Activated CD8-positive, alpha-beta memory T cell treated with anti-CD3 and anti-CD28 coated beads, Interleukin-2, amount 10 ng/mL, durations not matched to agents 7 days and 5 days (primary cell): ENCODE data around the gene DYSF. TPM values are rescaled to one million over a fixed set of nuclear protein-coding genes. Genes with fewer than 3 reads are reported as not detected.

ENCODE experiments used
- ATAC-seq: fragments of 150-1000 bp; cut with Tn5 transposase; one replicate; pipeline ENCODE4 v1.10.0; 2021; ENCODE audit warnings: moderate library complexity
- CTCF ChIA-PET: fragments of 350-600 bp; sonication (Branson Sonifier 250); formaldehyde crosslinking; loops from one replicate; lab custom pipeline; 2021; ENCODE audit warnings: antibody characterized with exemption; lab: Charles Lee
- DNase-seq: peaks from one replicate; pipeline ENCODE4 v3.0.0-alpha.2; 2020
- H3K27ac Mint-ChIP-seq: one replicate; pipeline ENCODE4 v1.8.0; 2021; ENCODE audit warnings: mild to moderate bottlenecking, mixed read lengths
- H3K27me3 Mint-ChIP-seq: one replicate; pipeline ENCODE4 v1.8.0; 2021; ENCODE audit warnings: mixed read lengths
- H3K36me3 Mint-ChIP-seq: one replicate; pipeline ENCODE4 v1.8.0; 2021; ENCODE audit warnings: mild to moderate bottlenecking, mixed read lengths
- H3K4me1 Mint-ChIP-seq: one replicate; pipeline ENCODE4 v1.8.0; 2021; ENCODE audit warnings: mixed read lengths
- H3K4me3 Mint-ChIP-seq: one replicate; pipeline ENCODE4 v1.8.0; 2021; ENCODE audit warnings: mild to moderate bottlenecking, moderate library complexity, mixed read lengths
- H3K9me3 Mint-ChIP-seq: one replicate; pipeline ENCODE4 v1.8.0; 2022; ENCODE audit warnings: low read depth, mixed read lengths
- total RNA-seq, 2 experiments: library from RNA; stranded (reverse); gene quantifications; one replicate each; pipeline ENCODE4 v1.2.3, GENCODE V29; 2021

DYSF gene
- total RNA-seq, 2 experiments from 2014 or later, result 7.3 to 8.9 TPM

DNA sequence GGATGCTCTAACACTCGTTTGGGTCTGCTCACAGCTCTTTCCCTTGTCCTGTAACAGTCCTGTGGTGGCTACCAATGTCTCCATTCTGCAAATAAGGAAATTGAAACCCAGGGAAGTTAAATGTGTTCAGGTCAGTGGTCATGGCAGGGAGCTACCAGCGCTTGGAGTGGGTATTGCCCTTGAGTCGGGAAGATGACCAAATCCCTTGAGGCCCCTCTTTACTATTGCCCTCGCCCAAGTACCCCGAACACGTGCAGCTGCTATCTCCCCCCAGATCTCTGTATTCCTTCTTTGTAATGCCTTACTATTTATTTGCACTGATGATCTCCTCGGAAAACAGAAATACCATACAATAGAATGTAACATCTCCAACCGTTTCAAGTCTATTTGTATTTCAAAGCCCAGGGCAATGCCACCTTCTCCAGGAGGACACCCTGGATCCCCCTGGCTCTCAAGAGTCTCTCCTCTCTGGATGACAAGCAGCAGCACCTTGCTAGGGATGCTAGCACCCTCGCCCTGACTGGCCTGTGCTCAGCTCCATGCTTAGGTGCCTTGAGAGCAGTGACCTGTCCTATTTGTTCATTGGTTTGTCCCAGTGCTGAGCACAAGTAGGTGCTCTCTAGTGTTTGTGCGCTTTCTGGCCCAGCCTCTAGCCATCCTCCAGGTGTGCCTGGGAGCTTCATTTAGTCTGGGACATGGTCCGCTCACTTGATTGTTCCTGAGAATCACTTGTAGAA, 15.1 kb downstream of the DYSF start:
- Mint-ChIP-seq H3K27me3 (peaks cover 33% of the 10 kb centered on the region), H3K27ac (no peak overlapping the region), H3K36me3 (no peaks in the 10 kb centered on the region), H3K4me1 (peaks cover 5% of the 10 kb centered on the region), H3K4me3 (no peak overlapping the region), H3K9me3 (no peaks in the 10 kb centered on the region)
- CTCF ChIA-PET, result interaction anchor here (1.4 to 1.8 kb wide), 2 partner anchors 42 to 138 kb away, joined by 5 to 8 read pairs; partner anchors contain the start of gene ZNF638
- no peak for DNase-seq
- no peak for ATAC-seq

DNA sequence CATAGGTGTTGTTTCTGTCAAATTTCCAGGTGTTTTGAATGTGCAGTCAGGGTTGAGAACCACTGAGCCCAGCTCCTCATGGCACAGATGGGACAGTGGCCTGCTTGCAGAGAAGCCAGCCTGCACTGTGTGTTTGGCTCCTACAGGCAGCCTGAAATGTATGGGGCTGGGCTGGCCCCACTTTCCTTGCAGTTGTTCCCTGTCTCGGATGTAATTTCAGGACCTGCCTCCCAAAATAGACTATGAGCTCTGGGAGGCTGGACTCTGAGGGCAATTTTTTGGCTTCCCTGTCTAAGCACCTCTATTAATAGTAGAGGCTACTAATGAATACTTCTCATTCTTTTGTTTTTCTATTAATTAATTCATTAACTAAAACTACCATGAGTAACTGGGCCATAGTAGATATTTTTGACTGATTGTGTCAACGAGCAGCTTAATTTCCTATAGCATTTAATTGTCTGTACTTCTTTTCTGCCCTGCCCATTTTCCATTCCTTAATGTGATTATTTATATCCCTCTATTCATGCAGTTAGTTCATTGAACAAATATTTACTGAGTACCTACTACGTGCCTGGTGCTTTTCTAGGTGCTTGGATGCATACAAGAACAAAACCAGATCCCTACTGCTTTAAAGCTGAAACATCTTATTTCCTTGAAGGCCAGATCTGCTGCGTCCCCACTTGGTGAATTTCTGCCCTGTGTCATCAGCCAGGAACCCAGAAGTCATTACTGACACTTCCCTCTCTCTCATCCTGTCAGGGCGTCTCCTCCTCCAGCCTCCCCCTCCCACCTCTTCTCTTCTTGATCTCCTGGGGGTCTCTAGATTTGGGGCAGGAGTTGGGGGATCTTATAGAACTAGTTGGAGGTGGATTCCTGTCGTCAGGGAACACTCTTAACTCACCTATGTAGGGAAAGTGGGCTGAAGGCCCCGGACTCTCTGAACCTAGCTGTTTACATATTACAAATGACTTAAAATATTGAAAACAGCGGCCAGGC, 16.3 kb downstream of the DYSF start:
- CTCF ChIA-PET, result no interaction called here
- H3K27ac Mint-ChIP-seq, result no peak overlapping the region
- H3K36me3 Mint-ChIP-seq, result no peaks in the 10 kb centered on the region
- DNase-seq (no peak), ATAC-seq (no peak)
- H3K4me1 Mint-ChIP-seq, result peaks cover 5% of the 10 kb centered on the region
- H3K9me3 Mint-ChIP-seq, result no peaks in the 10 kb centered on the region
- no peak overlapping the region for H3K4me3 Mint-ChIP-seq
- H3K27me3 Mint-ChIP-seq, result peaks cover 34% of the 10 kb centered on the region

- Mint-ChIP-seq H3K36me3 (no peaks in the 10 kb centered on the region), H3K4me1 (peaks cover 5% of the 10 kb centered on the region), H3K27ac (no peak overlapping the region), H3K27me3 (peaks cover 38% of the 10 kb centered on the region), H3K4me3 (no peak overlapping the region), H3K9me3 (no peaks in the 10 kb centered on the region)
- no peak for DNase-seq
- no peak for ATAC-seq
- CTCF ChIA-PET, result no interaction called here
These were observed 17.9 kb downstream of the DYSF start for GRCh38 chr2:71471276-71471675.

GRCh38 chr2:71472019-71472418, 18.7 kb downstream of the DYSF start:
- Mint-ChIP-seq H3K9me3 (no peaks in the 10 kb centered on the region), H3K27ac (no peak overlapping the region), H3K4me1 (peaks cover 2% of the 10 kb centered on the region), H3K27me3 (peaks cover 38% of the 10 kb centered on the region), H3K36me3 (no peaks in the 10 kb centered on the region), H3K4me3 (no peak overlapping the region)
- CTCF ChIA-PET, result no interaction called here
- DNase-seq (no peak), ATAC-seq (no peak)

DNA sequence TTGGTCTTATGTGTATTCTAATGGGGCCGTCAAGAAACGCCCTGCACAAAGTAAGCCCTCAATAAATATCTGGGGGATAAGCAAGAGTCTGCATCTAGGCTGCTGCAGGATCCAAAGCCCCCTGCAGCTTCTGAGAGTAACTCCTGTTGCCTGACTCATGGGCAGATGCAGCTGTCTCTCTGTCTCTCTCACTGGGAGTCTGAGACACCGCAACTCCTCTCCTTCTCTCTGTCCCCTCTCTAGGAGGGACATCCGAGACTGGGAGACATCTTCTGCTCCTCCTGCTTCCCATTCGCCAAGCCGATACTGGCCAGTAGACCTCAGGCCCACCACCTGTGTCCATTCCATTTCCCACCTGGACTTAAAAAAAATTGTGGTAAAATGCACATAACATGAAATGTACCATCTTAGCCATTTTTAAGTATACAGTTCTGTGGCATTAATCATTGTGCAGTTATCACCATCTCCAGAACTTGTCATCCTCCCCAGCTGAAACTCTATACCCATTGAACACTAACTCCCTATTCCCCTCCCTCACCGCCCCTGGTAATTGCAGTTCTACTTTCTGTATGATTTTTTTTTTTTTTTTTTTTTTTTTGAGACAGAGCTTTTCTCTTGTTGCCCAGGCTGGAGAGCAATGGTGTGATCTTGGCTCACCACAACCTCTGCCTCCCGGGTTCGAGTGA, 20.1 kb downstream of the DYSF start:
- Mint-ChIP-seq H3K27ac (no peak overlapping the region), H3K36me3 (no peaks in the 10 kb centered on the region), H3K27me3 (peaks cover 28% of the 10 kb centered on the region), H3K4me1 (no peaks in the 10 kb centered on the region), H3K4me3 (no peak overlapping the region), H3K9me3 (no peaks in the 10 kb centered on the region)
- DNase-seq (no peak), ATAC-seq (no peak)
- CTCF ChIA-PET, result no interaction called here

GRCh38 chr2:71474116-71474743, 20.9 kb downstream of the DYSF start:
- Mint-ChIP-seq H3K36me3 (no peaks in the 10 kb centered on the region), H3K27me3 (peaks cover 21% of the 10 kb centered on the region), H3K9me3 (no peaks in the 10 kb centered on the region), H3K27ac (no peak overlapping the region), H3K4me1 (no peaks in the 10 kb centered on the region), H3K4me3 (no peak overlapping the region)
- CTCF ChIA-PET, result no interaction called here
- ATAC-seq (no peak), DNase-seq (no peak)

- Mint-ChIP-seq H3K4me3 (no peak overlapping the region), H3K4me1 (no peaks in the 10 kb centered on the region), H3K9me3 (no peaks in the 10 kb centered on the region), H3K36me3 (no peaks in the 10 kb centered on the region), H3K27ac (no peak overlapping the region), H3K27me3 (peaks cover 19% of the 10 kb centered on the region)
- no peak for DNase-seq
- ATAC-seq, result no peak
- CTCF ChIA-PET, result no interaction called here
These were observed 21.5 kb downstream of the DYSF start for GRCh38 chr2:71474744-71475397.

DNA sequence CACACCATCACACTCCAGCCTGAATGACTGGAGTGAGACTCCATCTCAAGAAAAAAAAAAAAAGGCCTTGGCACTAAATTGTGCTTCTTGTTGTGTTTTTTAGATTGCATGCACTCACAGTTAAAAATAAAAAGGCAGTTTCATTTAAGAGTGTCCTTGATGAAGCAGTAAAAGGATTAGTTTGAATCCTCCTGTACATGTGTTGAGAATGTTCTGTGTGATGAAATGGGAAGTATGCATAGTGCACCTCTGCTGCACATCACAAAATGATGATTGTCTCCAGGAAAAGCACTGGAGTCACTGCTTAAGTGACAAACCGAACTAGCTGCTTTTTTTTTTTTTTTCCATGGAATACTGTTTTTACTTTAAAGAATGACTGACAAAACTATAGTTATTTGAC, 23.1 kb downstream of the DYSF start:
- DNase-seq (no peak), ATAC-seq (no peak)
- CTCF ChIA-PET, result no interaction called here
- Mint-ChIP-seq H3K27ac (no peak overlapping the region), H3K9me3 (no peaks in the 10 kb centered on the region), H3K4me3 (no peak overlapping the region), H3K36me3 (no peaks in the 10 kb centered on the region), H3K27me3 (peaks cover 19% of the 10 kb centered on the region), H3K4me1 (no peaks in the 10 kb centered on the region)

- Mint-ChIP-seq H3K36me3 (no peaks in the 10 kb centered on the region), H3K4me3 (no peak overlapping the region), H3K27ac (no peak overlapping the region), H3K4me1 (no peaks in the 10 kb centered on the region), H3K9me3 (no peaks in the 10 kb centered on the region), H3K27me3 (peaks cover 19% of the 10 kb centered on the region)
- CTCF ChIA-PET, result no interaction called here
- DNase-seq (no peak), ATAC-seq (no peak)
These were observed 23.9 kb downstream of the DYSF start for GRCh38 chr2:71477231-71477691.

DNA sequence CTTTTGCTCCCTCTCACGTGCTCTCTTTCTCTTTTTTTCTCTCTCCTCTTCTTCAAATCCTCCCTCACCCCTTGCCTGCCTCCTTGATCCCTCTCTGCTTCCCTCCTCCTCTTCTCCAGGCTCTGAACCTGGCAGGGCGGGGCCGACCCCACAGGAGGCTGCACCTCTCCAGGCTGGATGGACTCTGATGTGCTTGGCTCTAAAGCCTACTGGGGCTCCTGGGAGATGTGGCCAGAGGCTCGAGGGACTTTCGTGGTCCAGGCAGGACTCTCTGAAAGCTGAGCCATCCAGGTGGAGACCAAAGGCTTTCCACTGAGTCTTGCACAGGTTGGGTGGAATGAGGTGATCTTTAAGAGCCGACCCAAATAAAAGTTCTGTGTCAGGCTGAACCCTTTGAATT, 25.4 kb downstream of the DYSF start:
- Mint-ChIP-seq H3K9me3 (no peaks in the 10 kb centered on the region), H3K4me3 (no peak overlapping the region), H3K36me3 (no peaks in the 10 kb centered on the region), H3K27ac (no peak overlapping the region), H3K27me3 (peaks cover 15% of the 10 kb centered on the region), H3K4me1 (no peaks in the 10 kb centered on the region)
- DNase-seq (no peak), ATAC-seq (no peak)
- CTCF ChIA-PET, result no interaction called here

GRCh38 chr2:71479261-71479660, 25.9 kb downstream of the DYSF start:
- Mint-ChIP-seq H3K4me1 (no peaks in the 10 kb centered on the region), H3K4me3 (no peak overlapping the region), H3K36me3 (no peaks in the 10 kb centered on the region), H3K9me3 (no peaks in the 10 kb centered on the region), H3K27me3 (peaks cover 15% of the 10 kb centered on the region), H3K27ac (no peak overlapping the region)
- DNase-seq (no peak), ATAC-seq (no peak)
- CTCF ChIA-PET, result interaction anchor here (0.6 kb wide), 1 partner anchor 55 kb away, joined by 3 read pairs; no protein-coding TSS in a partner anchor

DNA sequence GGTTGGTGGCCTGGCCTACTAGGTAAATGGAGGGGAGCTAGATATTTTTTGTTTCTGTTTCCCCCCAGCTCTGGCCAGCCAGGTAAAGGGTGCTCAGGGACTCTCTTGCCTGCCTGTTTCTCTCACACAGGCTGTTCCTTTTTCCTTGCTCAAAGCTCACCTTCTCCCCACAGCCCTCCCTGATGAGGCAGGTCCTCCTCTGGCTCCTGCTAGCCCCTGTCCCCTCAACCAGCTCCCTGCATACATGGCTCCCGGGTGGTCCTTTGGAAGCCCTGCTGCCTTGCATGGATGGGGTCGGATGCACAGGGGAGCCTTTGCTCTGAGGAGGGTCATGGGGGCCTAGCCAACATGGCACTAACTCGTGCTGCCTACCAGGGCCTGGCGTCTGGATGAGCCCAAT, 27.8 kb downstream of the DYSF start:
- H3K27ac Mint-ChIP-seq, result no peak overlapping the region
- DNase-seq (no peak), ATAC-seq (no peak)
- CTCF ChIA-PET, result no interaction called here
- no peaks in the 10 kb centered on the region for H3K9me3 Mint-ChIP-seq
- H3K4me1 Mint-ChIP-seq, result no peaks in the 10 kb centered on the region
- no peaks in the 10 kb centered on the region for H3K36me3 Mint-ChIP-seq
- no peak overlapping the region for H3K4me3 Mint-ChIP-seq
- peaks cover 11% of the 10 kb centered on the region for H3K27me3 Mint-ChIP-seq
